HG02840 (cell line): ENCODE data around the gene GPR3.
"Not testable (repeated sequence)": the region's sequence is repeated elsewhere in the genome, so short reads cannot be mapped to it uniquely, and the experiment has no call there.

ENCODE experiments used
- ATAC-seq: cut with Tn5 transposase; IDR thresholded peaks from one replicate; pipeline ENCODE4 v1.9.1; 2021; ENCODE audit warnings: mild to moderate bottlenecking, moderate library complexity, moderate number of reproducible peaks; ENCODE audit not compliant: unreplicated experiment, low FRiP score

Gene GPR3

DNA sequence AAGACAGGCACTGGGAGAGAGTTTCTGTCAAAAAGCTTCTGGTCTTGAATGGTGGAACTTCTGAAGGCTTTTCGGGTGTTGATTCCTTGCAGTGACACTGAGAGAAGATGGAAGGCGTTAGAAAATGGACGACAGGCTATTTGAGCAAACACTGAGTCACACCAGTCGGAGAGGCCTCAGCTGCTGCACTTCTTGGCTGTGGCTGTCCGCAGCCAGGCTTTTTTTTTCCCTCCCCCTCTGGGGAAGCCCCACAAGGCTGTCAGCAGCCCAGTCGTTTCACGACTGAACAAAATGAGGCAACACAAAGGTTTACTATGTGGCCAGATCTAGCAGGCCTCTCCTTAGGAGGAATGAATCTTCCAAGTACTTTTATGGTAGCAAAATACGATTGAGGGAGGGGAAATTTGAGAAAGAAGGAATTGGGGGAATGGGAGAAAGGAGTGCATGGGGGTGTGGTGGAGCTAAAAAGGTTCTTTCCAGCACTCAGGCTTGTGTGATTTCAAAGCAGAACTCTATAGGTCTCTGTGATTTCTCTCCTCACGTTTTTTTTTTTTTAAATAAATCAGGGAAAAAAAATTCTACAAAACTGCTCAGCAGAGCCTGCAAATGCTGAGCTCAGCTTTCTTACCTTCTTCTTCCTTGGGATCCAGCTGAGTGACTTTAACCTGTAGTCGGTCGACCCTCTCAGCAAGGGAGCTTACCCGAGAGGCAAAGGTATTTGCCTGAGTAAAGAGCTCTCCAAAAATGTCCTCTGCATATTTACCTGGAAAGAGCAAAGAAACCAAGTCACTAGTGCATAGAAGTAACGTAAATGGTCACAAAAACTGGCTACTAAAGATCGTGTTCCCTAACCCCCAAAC is 26.1 kb downstream of the GPR3 start:
- ATAC-seq = peak; percentile 60

DNA sequence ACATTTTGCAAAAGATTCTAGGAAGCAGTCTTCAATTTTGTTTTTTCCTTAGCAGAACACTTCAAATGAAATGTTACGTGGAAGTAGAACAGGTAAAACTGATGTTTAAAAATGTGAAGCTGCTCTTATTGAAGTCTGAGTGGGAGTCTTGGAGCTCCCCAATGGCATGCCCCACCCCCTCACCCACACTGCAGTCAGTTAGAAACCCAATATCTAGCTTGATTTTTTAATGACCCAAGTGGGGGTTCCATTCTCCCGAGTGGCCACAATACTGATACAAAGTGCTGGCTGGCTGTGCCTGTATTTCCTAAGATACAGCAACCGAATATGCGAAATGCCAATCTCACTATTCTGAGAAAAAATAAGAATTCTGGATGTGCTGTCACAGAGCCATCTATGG is 31.3 kb downstream of the GPR3 start:
- no peak for ATAC-seq

DNA sequence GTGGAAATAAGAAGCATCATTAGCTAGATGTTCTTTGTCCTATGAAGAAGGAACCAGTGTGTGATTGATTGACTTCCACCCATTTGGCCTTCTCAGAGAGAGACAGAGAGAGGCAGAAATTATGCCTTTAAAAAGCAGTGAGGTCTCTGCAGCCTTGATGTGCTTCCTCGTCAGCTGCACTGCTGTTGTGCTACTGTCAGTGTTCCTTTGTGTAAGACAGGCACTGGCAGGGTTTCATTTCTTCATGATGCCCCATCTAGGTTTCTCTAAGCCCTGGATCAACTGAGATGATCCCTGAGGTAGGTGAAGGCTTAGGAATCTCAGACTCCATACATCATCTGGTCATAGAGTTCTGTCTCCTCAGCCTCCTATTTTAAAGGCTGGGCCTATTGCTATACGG is 34.9 kb downstream of the GPR3 start:
- ATAC-seq = no peak

DNA sequence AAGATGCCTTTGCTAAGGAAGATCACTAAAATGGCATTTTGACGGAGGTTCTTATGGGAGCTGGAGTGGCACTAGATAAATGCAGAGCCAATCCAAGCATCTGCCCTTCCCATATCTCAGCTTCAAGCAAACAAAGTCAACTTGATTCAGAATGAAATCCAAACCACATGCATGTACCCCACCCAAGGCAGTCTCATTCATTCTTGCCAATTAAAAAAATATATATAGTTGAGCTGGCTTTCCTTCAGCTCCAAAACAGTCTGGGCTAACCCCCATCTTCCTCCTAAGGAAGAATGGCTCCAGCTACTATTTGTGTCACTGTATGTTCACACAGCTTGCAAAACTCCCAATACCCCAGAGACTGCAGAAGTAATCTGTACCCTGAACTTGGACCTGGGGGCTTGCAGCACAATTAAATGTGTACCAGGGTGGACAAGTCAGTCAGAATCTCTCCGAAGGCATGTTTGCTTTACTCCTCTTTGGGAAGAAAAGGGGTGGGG is 35.4 kb downstream of the GPR3 start:
- ATAC-seq = no peak

DNA sequence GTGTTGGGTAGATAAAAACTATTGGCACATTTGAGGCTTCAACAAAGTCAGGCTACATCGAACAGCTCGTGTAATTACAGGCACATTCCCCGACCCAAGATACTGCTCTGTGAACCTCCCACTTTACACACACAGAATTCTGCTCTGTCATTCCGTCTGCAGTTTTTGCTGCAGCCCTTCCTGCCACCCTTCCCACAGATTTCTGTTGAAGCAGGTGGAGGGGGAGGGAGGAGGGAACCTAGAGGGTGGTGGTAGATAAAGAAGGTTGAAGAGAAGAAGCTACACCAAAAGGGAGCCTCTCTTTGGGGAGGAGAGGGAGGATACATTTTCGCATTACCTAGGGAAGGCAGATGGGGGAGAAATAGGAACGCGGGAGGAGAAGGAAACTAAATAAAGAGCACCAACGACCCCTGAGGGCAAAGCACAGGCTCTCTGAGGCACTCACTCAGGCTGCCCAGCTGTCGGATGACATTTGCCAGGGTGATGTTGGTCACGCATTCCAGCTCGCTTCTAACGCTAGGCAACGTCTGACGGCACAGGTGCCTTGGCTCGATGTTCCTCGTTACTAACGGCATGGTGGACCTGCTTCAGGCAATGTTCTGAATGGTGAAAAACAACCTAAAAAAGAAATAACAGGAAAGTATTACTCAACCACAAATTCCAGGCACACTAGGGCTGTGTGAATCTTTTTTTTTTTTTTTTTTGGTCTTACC is 36.0 kb downstream of the GPR3 start:
- ATAC-seq = no peak

DNA sequence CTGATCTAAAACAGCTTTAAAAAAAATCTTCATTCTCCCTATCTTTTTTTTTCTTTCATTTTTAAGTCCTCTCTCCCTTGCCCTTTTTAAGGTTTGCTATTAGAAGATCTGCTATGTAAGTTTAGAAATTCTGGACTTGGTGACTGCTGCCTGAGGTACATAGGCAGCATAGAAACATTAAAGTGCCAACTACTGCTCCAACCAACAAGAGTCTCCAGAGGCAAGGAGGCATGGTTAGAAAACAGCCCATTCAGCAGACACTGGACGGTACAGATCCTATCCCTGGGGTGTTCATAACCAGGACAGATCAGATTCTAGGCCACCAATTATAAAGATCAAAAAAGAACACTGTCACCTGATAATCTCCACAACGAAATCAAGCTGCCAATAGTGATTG is 36.6 kb downstream of the GPR3 start:
- ATAC-seq = no peak

DNA sequence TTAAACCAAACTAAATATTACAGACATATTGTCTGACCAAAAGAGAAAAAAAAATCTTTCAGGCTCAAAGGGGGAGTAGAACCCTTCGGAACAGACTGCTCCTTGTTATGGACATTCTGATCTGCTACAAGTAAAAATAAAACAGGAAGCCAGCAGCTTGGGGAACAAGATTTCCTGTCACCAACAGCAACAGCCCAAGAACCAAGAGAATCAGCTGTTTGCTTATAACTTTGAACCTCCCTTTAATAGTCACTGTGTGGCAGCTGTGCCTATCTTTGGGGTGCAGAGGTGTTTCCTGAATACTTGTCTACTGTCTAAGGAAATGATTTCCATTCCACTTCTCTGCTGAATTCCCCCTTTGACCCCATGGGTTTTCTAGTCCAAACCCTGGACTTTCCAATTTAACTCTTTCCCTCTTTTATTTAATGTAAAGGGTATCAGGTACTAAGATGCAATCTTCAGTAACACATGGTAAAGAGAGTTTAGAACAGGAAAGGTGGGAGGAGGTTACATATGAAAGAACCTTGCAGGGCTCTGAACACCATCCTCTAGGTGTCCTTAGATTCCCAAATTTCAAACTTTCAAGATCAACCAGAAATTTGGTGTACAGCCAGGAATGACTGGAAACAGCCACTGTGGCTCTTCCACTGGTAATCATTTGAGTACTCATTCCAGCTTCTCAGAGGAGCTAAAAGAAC is 38.6 kb downstream of the GPR3 start:
- ATAC-seq = no peak

DNA sequence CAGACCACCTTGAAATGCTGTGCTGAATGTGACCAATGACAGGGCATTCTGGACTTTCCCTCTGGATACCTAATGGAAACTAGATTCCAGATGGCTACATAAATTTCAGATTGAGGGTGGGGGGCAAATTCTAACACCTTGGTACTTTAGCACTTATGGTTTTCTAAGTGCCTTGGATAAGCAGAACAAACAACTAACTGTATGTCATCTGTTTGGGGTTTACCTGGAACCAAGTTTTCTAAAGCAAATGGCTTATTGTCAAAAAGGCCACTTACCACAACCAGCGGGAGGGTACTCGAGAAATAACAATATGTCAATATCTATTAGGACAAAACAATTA is 39.1 kb downstream of the GPR3 start:
- no peak for ATAC-seq

DNA sequence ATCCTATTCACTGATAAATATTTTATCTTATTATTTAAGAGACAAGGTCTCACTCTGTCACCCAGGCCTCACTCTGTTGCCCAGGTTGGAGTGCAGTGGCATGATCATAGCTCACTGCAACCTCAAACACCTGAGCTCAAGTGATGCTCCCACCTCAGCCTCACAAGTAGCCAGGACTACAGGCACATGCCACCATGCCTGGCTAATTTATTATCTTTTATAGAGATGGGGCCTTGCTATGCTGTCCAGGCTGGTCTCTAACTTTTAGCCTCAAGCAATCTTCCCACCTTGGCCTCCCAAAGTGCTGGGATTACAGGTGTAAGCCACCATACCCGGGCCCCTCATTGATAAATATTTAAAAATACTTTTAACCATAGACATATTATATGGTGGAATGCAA is 40.3 kb downstream of the GPR3 start:
- ATAC-seq = not testable (repeated sequence)

DNA sequence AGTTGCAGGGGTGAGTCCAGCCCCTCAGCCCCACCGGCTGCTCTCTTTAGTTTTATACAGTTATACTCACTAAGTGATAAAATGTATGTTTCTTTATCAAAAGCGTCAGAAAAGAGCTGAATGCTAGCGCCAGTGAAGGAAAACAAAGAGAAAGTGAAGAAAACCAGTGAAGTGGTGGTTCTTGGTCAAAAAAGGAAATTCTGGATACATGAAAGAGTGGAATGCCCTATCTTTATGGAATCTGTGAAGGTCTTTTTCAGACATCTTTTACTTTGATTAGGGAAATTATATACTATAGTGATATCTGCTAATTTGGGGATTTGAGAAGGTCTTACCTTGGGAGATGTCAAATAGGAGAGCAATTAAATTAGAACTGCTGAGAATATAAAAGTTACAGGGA is 41.3 kb downstream of the GPR3 start:
- no peak for ATAC-seq

DNA sequence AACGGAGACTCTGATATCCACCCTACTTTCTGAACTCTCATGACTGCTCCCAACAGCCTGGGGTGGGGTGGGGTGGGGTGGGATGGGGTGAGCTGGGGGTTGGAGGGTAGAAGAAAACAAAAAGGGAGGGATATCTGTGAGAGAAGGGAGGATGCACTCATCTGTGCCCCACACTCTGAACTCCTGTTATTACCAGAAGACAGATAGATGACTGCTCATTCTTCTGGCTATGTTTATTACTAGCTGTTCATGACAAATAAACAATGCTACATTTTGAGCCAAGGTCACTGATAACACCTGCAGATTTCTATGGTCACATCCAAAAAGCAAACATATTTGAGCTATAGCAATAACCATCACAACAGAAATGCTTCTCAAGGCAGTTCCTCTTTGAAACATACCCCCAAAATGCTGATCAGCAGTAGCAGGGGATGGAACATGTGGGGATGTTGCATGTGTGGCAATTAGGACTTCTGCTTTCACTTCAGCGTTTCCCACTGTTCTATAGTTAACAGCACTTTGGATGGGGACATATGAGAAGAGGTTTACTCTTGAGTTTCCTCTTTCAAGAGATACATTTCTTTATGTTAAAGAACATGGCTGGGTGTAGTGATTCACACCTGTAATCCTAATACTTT is 43.3 kb downstream of the GPR3 start:
- ATAC-seq = no peak

DNA sequence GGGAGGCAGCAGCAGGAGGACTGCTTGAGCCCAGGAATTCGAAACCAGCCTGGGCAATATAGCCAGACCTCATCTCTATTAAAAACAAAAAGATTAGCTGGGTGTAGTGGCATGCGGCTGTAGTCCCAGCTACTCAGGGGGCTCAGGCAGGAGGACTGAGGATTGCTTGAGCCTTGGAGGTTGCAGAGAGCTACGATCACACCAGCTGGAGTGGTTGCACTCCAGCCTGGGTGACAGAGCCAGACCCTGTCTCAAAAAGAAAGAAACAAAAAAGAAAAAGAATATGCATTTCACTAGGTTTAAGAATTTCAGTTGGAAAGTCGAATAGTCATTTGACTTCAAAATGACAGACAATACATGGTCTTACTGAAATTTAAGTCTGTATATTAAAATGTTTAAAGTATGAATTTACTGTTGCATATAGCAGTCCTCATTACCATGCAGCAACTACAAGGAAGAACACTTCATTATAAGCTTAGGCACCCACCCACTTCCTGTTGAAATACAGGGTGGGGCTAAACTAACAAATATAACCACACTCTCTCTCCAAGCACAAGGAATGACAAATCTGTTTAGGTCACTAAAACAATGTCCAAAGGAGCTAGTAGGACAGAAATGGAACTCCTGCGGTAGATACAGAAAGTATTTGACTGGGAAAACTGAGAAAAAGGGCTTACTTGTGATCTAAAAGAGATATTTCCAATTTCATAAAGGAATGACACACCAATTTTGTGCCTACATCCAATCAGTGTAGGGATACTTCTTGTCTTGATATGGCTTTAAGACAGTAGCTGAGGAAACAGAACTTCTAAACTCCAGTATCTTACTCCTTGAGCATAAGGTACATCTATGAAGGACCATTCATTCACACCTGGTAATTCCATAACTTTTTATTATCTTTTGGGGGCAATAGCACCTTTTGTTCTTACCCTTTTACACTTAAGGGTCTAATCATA is 44.1 kb downstream of the GPR3 start:
- ATAC-seq = no peak

DNA sequence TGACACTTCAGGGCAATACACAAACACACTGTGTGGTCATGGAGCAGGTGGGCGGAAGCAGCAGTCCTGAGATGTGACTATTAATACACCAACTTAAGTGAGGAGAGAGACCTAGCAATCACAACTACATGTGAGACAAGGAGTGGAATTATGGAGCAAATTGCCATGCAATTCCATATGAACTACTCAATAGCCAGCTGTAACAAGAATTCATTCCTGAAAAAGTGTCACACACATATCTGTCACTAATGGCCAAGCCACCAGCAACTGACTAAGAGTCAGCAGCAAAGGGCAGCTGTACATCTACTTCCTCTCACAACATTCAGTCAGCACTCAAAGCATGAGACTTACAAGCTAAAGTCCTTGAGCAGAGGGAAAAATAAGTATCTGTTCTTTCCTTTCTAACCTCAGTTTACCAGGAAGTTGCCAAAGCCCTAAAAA is 46.2 kb downstream of the GPR3 start:
- no peak for ATAC-seq

DNA sequence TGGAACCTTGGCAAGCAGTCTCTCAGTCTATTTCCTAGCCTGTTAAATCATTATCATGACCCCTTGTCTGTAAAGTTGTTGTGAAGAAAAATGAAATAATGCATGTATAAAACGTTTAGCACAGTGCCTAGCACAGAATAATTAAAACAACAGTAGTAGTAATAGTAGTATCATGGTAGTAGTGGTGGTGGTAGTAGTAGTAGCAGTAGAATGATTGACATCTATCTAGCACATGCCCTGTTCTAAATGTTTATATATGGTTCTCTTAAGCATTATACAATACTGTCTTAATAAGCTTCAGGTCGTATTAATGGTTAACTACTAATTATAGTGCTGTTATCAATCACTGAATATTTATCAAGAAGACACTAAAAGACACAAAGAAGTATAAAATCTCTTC is 46.7 kb downstream of the GPR3 start:
- ATAC-seq = no peak

DNA sequence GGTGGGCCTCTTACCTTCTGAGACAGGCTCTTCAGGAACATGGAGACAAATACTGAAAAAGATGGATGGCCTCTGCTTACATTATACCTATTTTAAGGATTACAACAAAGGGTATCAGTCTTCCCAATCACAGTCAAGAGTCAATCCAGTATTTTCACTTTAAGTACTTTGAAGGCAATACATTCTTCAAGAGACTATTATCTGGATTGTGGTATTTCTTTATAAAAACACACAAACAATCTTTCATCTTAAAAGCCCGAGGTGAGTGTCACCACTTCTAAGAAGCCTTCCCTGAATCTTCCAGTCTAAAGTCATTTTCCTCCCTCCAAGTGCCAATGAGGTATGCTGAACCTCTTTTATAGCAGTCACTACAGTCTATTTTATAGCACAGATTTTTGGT is 52.2 kb downstream of the GPR3 start:
- ATAC-seq = no peak
